Measurements from ENCODE around the gene SNPH.
"Not testable (repeated sequence)": the region's sequence is repeated elsewhere in the genome, so short reads cannot be mapped to it uniquely, and the experiment has no call there.

- TF ChIP-seq, protein P1, sequence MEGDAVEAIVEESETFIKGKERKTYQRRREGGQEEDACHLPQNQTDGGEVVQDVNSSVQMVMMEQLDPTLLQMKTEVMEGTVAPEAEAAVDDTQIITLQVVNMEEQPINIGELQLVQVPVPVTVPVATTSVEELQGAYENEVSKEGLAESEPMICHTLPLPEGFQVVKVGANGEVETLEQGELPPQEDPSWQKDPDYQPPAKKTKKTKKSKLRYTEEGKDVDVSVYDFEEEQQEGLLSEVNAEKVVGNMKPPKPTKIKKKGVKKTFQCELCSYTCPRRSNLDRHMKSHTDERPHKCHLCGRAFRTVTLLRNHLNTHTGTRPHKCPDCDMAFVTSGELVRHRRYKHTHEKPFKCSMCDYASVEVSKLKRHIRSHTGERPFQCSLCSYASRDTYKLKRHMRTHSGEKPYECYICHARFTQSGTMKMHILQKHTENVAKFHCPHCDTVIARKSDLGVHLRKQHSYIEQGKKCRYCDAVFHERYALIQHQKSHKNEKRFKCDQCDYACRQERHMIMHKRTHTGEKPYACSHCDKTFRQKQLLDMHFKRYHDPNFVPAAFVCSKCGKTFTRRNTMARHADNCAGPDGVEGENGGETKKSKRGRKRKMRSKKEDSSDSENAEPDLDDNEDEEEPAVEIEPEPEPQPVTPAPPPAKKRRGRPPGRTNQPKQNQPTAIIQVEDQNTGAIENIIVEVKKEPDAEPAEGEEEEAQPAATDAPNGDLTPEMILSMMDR (IDR thresholded peaks at IDR 0.05) = not testable (repeated sequence)
- not testable (repeated sequence) for TF ChIP-seq POLR2A (IDR thresholded peaks at IDR 0.05)
Observed at GRCh38 chr20:1222750-1223149, 43.3 kb upstream of the SNPH start.
